T-helper 2 cell treated with Interferon-gamma antibody and Interleukin-4, amounts not matched to agents 5 μg/mL and 100 μg/mL, for 36 hours (primary cell): Measurements from ENCODE around the gene RBBP8.

Experiments used
- DNase-seq: peaks from one replicate; pipeline ENCODE4 v3.0.0; 2021; ENCODE audit warnings: low spot score
- H3K27ac Mint-ChIP-seq: one replicate; pipeline ENCODE4 v1.8.0; 2021; ENCODE audit warnings: mild to moderate bottlenecking, mixed read lengths
- H3K27me3 Mint-ChIP-seq: one replicate; pipeline ENCODE4 v1.8.0; 2021; ENCODE audit warnings: low read depth, mixed read lengths
- H3K36me3 Mint-ChIP-seq: one replicate; pipeline ENCODE4 v1.8.0; 2021; ENCODE audit warnings: low read depth, mixed read lengths
- H3K4me1 Mint-ChIP-seq: one replicate; pipeline ENCODE4 v1.8.0; 2021; ENCODE audit warnings: low read depth, mixed read lengths
- H3K4me3 Mint-ChIP-seq: one replicate; pipeline ENCODE4 v1.8.0; 2022; ENCODE audit warnings: mild to moderate bottlenecking, moderate library complexity, mixed read lengths
- H3K9me3 Mint-ChIP-seq: one replicate; pipeline ENCODE4 v1.8.0; 2021; ENCODE audit warnings: mixed read lengths

RBBP8 gene

DNA sequence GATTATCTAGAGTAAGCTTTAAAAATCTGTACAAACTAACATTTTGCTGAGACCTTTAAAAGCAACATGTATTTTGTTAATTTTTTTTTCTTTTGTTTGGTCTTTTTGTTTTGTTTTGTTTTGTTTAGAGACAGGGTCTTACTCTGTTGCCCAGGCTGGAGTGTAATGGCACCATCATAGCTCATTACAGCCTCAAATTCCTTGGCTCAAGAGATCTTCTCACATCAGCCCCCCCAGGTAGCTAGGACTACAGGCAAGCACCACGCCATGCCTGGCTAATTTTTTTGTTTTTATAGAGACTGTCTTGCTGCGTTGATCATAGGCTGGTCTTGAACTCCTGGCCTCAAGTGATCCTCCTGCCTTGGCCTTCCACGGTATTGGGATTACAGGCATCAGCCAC is 23.1 kb downstream of the RBBP8 start:
- no peak overlapping the region for H3K4me3 Mint-ChIP-seq
- DNase-seq, result no peak
- H3K27ac Mint-ChIP-seq, result no peak overlapping the region
- peaks cover 56% of the 10 kb centered on the region for H3K36me3 Mint-ChIP-seq
- peaks cover 20% of the 10 kb centered on the region for H3K4me1 Mint-ChIP-seq
- H3K27me3 Mint-ChIP-seq, result no peaks in the 10 kb centered on the region
- no peaks in the 10 kb centered on the region for H3K9me3 Mint-ChIP-seq

DNA sequence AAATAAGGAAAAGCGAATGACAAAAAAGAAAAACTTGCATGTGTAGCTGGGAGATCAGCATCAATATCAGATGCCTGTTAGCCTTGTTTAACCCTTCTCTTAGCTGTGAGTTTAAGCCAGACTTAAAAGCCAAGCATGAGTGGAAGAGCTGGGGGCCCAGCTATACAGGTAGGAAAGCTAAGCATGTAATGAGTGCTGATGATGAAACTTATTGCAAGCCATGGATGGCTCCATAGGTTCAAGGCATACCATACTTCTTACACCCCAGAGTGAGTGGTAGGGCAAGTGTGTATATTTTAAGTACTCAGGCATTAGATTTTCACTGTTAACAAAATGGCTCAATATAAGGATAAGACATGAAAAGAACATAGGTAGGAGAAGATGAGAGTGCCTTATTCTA is 28.0 kb downstream of the RBBP8 start:
- no peak for DNase-seq
- Mint-ChIP-seq H3K9me3 (no peaks in the 10 kb centered on the region), H3K27me3 (no peaks in the 10 kb centered on the region), H3K27ac (no peak overlapping the region), H3K4me3 (no peak overlapping the region), H3K4me1 (peaks cover 20% of the 10 kb centered on the region), H3K36me3 (peaks cover 38% of the 10 kb centered on the region)

DNA sequence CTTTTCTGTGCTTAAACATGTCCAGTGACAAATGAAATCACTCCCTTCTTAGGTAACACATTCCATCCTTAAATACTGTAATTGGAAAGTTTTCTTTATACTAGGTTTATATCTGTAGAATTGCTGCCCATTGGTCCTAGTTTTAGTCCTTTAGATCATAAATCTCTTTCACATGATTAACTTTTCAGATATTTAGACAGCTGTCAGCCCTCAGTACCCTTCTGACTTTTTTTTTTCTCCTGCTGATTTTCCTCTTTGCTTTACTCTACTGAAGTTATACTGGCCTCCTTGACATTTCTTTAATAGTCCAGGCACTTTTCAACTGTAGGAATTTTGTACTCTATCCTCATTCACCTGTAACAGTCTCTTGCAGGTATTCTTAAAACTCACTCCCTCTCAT is 28.9 kb downstream of the RBBP8 start:
- DNase-seq, result no peak
- Mint-ChIP-seq H3K9me3 (no peaks in the 10 kb centered on the region), H3K27me3 (no peaks in the 10 kb centered on the region), H3K4me1 (peaks cover 20% of the 10 kb centered on the region), H3K27ac (no peak overlapping the region), H3K4me3 (no peak overlapping the region), H3K36me3 (peaks cover 36% of the 10 kb centered on the region)

DNA sequence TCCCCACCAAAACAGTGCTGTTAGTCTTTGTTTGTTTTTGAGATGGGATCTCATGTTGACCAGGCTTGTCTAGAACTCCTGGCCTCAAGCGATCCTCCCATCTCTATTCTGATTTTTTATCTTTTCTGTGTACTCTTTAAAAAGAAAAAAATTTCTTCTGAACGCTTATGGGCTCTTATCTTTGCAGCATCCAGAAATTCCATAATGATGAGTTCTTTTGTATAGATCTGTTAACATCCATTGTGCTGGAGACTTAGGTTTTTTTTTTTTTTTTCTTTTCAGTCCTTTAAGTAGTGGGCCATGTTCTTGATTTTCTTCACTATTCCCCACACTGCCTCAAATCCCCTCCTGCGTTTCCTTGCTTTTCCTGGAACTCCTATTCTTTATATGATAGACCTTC is 31.0 kb downstream of the RBBP8 start:
- DNase-seq, result no peak
- peaks cover 11% of the 10 kb centered on the region for H3K4me1 Mint-ChIP-seq
- no peak overlapping the region for H3K27ac Mint-ChIP-seq
- no peaks in the 10 kb centered on the region for H3K27me3 Mint-ChIP-seq
- H3K4me3 Mint-ChIP-seq, result no peak overlapping the region
- peaks cover 31% of the 10 kb centered on the region for H3K36me3 Mint-ChIP-seq
- H3K9me3 Mint-ChIP-seq, result no peaks in the 10 kb centered on the region

DNA sequence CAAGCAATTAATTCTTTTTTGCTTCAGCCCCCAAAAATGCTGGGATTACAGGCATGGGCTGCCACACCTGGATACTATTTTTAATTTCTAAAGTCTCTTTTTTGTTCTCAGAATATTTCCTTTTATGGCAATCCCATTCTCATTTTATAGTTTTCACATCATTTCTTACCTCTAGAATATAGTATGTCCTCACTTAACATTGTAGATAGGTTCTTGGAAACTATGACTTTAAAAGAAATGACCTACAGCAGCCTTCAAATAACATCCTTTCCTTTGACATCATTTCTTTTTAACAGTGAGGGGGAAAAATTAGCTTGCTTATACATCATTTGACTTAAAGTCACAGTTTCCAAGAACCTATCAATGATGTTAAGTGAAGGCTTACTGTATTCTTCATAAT is 31.6 kb downstream of the RBBP8 start:
- no peak overlapping the region for H3K27ac Mint-ChIP-seq

DNA sequence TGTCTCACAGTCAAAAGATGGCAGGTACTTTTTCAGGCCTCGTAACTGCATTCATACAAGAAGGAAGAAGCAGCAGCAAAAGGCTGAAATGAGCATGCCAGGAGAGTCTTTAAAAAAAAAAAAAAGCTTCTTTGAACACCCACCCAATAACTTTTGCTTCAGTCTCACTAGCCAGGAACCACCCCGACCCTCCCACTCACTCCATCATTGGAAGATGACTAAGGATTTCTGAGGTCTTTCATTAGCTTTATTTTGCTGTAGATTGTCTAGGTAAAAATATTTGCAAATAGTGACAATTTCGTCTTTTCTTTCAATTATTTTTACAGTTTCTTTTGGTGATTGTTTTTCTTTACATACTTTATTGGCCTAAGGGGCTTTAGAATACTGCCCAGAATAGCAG is 37.9 kb downstream of the RBBP8 start:
- no peaks in the 10 kb centered on the region for H3K27me3 Mint-ChIP-seq
- H3K36me3 Mint-ChIP-seq, result peaks cover 28% of the 10 kb centered on the region
- no peaks in the 10 kb centered on the region for H3K9me3 Mint-ChIP-seq
- DNase-seq, result no peak
- peaks cover 4% of the 10 kb centered on the region for H3K4me1 Mint-ChIP-seq
- H3K27ac Mint-ChIP-seq, result no peak overlapping the region
- H3K4me3 Mint-ChIP-seq, result no peak overlapping the region

More for the DNA sequence above, 31.6 kb downstream of the RBBP8 start:
- Mint-ChIP-seq H3K4me1 (peaks cover 11% of the 10 kb centered on the region), H3K36me3 (peaks cover 28% of the 10 kb centered on the region), H3K4me3 (no peak overlapping the region), H3K9me3 (no peaks in the 10 kb centered on the region), H3K27me3 (no peaks in the 10 kb centered on the region)
- no peak for DNase-seq

DNA sequence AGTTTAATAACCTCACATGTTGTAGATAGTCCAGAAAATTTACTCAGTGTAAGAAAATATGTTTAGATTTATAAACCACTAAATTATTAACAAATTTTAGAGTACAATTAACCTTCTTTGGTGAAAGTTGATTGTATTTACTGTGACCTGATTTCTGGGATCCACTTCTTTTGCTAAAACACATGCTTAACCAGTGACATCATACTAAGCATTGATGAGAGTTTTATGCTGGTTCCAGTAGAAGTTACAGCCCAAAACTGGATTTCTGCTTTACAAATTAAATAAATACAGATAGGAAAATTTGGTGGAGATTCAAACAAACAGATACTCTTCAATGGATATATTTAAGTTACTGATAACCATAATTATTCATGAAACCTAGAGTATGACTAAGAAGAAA is 40.9 kb downstream of the RBBP8 start:
- H3K4me1 Mint-ChIP-seq, result peaks cover 16% of the 10 kb centered on the region
- H3K36me3 Mint-ChIP-seq, result peaks cover 31% of the 10 kb centered on the region
- no peaks in the 10 kb centered on the region for H3K9me3 Mint-ChIP-seq
- H3K27me3 Mint-ChIP-seq, result no peaks in the 10 kb centered on the region
- no peak overlapping the region for H3K4me3 Mint-ChIP-seq
- no peak for DNase-seq
- no peak overlapping the region for H3K27ac Mint-ChIP-seq

DNA sequence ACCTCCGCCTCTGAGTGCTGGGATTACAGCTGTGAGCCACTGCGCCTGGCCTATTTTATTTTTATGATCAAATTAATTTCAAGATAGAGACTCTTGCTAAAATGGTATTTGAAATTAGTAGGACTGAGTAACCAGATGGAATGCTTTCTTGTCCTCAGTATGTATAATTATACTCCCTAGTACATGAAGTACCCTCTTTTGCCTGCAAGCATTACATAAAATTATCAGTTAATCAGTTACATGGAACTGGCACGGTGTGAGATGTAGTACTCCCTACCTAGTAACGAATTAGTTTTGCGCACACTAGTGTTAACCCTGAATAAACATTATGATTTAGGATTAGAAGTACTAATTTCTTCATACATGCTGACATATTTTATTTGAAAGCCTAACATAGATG is 41.6 kb downstream of the RBBP8 start:
- Mint-ChIP-seq H3K4me1 (peaks cover 16% of the 10 kb centered on the region), H3K27ac (no peak overlapping the region), H3K27me3 (no peaks in the 10 kb centered on the region), H3K9me3 (no peaks in the 10 kb centered on the region), H3K4me3 (no peak overlapping the region), H3K36me3 (peaks cover 31% of the 10 kb centered on the region)
- DNase-seq, result no peak

DNA sequence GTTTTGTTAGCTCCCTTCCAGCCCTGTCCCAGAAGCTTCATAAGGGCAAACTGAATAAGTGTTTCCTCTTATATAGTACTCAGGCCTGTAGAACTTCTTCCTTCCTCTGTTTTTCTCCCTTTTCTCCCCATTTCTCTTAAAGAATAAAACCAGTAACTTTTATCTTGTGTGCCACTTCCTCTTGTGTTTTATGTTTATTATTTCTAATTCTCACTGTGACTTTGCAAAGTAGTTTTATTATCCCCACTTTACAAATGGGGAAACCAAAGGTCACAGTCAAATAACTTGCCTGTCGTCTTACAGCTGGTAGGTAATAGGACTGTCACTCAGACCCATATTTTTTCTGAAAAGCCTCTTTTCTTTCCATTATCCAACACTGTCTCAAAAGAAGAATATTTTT is 42.4 kb downstream of the RBBP8 start:
- H3K4me1 Mint-ChIP-seq, result peaks cover 16% of the 10 kb centered on the region
- H3K4me3 Mint-ChIP-seq, result no peak overlapping the region
- no peaks in the 10 kb centered on the region for H3K9me3 Mint-ChIP-seq
- no peak for DNase-seq
- H3K27ac Mint-ChIP-seq, result peak overlapping the region; percentile 23
- H3K27me3 Mint-ChIP-seq, result no peaks in the 10 kb centered on the region
- H3K36me3 Mint-ChIP-seq, result peaks cover 33% of the 10 kb centered on the region

DNA sequence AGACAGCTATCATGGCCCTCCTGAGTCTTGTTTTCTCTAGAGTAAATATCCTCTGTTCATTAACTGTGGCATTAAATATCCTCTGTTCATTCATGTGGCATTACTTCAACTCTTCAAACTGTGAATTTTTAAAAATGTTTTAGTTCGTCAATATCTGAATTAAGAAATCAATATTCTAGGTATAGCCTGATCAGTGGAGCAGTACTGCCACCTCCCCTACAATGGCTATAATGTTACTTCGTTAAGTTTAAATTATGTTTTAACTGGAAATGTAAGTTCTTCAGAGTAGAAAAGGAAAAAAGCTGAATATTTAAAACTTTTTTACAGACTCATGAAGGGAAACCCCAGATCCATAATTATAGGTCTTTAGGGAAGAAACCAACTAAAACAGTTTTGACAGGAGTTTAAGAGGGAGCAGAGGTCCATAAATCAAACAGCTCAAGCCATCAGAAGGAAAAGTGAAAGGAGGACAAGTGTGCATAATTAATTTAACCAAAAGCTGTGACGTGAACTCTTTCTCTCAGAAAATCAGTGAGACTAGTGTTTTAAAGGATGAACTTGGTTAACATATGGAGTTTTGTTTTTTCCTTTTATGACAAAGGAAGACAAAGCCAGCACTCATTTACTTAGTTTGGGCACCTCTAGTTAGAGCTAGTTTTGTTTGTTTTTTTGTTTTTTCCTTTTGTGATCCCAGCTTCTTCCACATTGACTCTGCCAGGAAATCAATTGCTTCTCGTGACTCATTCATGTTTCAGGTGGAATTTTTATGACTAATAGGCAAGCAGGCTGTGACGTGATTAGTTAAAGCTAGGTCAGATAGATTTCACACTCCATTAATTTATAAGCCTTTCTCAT is 44.9 kb downstream of the RBBP8 start:
- Mint-ChIP-seq H3K36me3 (peaks cover 33% of the 10 kb centered on the region), H3K4me1 (peaks cover 16% of the 10 kb centered on the region), H3K4me3 (no peak overlapping the region), H3K27me3 (no peaks in the 10 kb centered on the region), H3K27ac (peak overlapping the region; percentile 66), H3K9me3 (no peaks in the 10 kb centered on the region)
- DNase-seq, result no peak

DNA sequence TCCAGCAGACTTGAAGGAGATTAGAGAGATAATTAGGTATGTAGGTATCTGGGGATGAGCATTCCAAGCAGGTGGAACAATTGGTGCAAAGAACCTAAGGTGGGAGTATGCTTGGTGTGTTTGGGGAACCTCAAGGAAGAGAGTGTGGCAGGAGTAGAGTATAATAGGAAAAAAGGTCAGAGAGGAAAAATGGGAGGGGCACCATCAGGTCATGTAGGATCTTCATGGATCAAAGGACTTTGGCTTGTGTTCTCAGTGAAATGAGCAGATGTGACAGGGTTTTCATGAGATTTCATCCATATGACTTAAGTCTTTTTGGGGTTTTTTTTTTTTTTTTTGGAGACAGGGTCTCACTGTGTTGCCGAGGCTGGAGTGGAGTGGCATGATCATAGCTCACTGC is 47.3 kb downstream of the RBBP8 start:
- no peaks in the 10 kb centered on the region for H3K27me3 Mint-ChIP-seq
- H3K27ac Mint-ChIP-seq, result no peak overlapping the region
- H3K4me3 Mint-ChIP-seq, result no peak overlapping the region
- DNase-seq, result no peak
- no peaks in the 10 kb centered on the region for H3K9me3 Mint-ChIP-seq
- H3K4me1 Mint-ChIP-seq, result peaks cover 15% of the 10 kb centered on the region
- peaks cover 34% of the 10 kb centered on the region for H3K36me3 Mint-ChIP-seq

DNA sequence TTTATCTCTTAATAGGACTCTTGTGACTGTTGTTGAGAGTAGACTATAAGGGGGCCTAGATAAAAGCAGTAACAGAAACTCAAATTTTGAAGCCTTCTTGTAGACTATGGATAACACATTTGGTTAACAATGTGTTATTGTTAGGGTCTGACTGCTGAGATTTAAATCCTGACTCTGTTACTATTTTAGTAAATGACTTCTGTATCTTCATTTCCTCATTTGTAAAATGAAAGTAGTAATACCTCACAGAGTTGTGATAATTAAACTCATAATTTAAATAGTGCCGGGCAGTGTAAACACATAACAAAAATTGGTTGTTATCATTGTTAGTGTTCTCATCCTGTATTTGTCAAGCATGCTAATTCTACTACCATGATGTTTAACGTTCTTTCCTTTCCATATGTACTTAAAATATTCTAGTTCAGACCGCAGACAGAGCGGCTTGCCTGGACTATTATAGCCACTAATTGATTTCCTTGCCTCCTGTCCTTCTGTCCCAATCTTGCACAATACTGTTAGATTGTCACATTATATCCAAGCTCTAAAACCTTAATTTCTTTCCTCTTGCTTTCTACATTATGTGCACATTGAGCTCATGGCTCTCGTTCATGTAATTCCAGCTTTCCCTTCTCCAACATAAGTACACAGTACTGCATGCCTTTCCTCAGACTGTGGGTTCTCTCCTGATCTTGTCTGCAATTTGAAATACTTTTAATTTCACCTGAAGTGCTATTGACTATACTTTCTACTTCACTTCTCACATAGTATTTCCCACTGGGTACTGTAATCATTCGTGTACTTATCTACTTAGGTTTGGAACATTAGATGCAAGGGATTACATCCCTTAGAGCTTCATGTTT is 48.4 kb downstream of the RBBP8 start:
- Mint-ChIP-seq H3K4me3 (no peak overlapping the region), H3K4me1 (peaks cover 12% of the 10 kb centered on the region), H3K9me3 (no peaks in the 10 kb centered on the region), H3K36me3 (peaks cover 34% of the 10 kb centered on the region), H3K27ac (no peak overlapping the region), H3K27me3 (no peaks in the 10 kb centered on the region)
- DNase-seq, result no peak

DNA sequence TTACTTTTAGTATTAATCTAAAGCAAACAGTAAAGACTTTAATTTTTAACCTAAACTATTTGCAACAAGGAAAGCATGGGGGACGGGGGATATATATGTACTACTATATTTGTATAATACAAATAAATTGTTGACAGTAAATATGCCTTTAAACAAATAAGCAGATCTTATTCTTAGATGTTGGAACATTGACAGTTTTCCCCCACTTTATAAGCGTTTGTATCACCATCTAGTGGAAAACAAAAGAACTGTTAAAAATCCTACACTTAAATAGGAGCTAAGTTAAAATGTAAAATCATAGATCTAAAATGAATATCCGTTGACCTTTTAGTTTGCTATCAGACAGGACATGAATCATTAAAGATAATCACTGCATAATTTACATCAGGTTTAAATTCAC is 50.0 kb downstream of the RBBP8 start:
- H3K9me3 Mint-ChIP-seq, result no peaks in the 10 kb centered on the region
- no peak overlapping the region for H3K27ac Mint-ChIP-seq
- no peak overlapping the region for H3K4me3 Mint-ChIP-seq
- peaks cover 7% of the 10 kb centered on the region for H3K4me1 Mint-ChIP-seq
- no peak for DNase-seq
- no peaks in the 10 kb centered on the region for H3K27me3 Mint-ChIP-seq
- peaks cover 32% of the 10 kb centered on the region for H3K36me3 Mint-ChIP-seq

DNA sequence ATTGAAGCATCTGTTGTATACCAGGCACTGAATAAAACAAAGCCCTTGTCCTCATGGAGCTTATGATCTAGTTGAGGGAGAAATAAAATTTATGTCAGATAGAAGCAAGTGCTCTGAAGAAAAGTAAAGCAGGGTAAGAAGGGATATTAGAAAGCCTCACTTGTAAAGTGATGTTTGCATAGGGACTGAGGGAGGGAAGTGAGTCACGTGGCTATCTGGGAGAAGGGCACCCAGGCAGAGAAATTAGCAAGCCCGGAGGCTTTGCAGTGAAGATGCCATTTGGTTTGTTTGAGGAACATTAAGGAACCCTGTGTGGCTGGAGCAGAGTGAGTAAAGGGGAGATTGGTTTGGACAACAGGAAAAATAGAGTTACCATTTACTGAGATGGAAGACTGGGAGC is 52.1 kb downstream of the RBBP8 start:
- Mint-ChIP-seq H3K4me1 (no peaks in the 10 kb centered on the region), H3K36me3 (peaks cover 28% of the 10 kb centered on the region), H3K9me3 (no peaks in the 10 kb centered on the region), H3K27me3 (no peaks in the 10 kb centered on the region), H3K4me3 (no peak overlapping the region), H3K27ac (no peak overlapping the region)
- no peak for DNase-seq
